SK-N-SH treated with all-trans-retinoic acid at 6 μM for 48 hours (cell line): ENCODE results near the gene FAT1.

Experiments
- ATAC-seq: fragments of 200-7000 bp; cut with Tn5 transposase; 3 replicates; pipeline ENCODE4 v1.9.1; 2020; ENCODE audit warnings: mild to moderate bottlenecking, moderate library complexity
- BACH2 ChIP-seq: fragments of 250-450 bp; sonication (Bioruptor Pico); IDR thresholded peaks from 2 replicates; pipeline ENCODE4 v1.9.0; 2021; ENCODE audit warnings: mild to moderate bottlenecking, borderline replicate concordance
- CREB5 ChIP-seq: fragments of 250-450 bp; sonication (Bioruptor Pico); IDR thresholded peaks from 2 replicates; pipeline ENCODE4 v1.5.1; 2020; ENCODE audit warnings: low read depth, mild to moderate bottlenecking, moderate library complexity
- CSDC2 ChIP-seq: fragments of 250-450 bp; sonication (Bioruptor Pico); IDR thresholded peaks from 2 replicates; pipeline ENCODE4 v1.5.0; 2020; ENCODE audit warnings: mild to moderate bottlenecking, moderate library complexity
- ESRRG ChIP-seq: fragments of 250-450 bp; sonication (Bioruptor Pico); IDR thresholded peaks from 2 replicates; pipeline ENCODE4 v1.6.1; 2021; ENCODE audit warnings: mild to moderate bottlenecking
- GLIS3 ChIP-seq: fragments of 250-450 bp; sonication (Bioruptor Pico); IDR thresholded peaks from 2 replicates; pipeline ENCODE4 v1.5.0; 2020; ENCODE audit warnings: mild to moderate bottlenecking, moderate library complexity
- ISL1 ChIP-seq: fragments of 250-450 bp; sonication (Bioruptor Pico); IDR thresholded peaks from 2 replicates; pipeline ENCODE4 v2.1.2; 2022; ENCODE audit warnings: mild to moderate bottlenecking, moderate library complexity
- OSR1 ChIP-seq: fragments of 250-450 bp; sonication (Bioruptor Pico); IDR thresholded peaks from 2 replicates; pipeline ENCODE4 v1.8.0; 2022; ENCODE audit warnings: moderate library complexity, mild to moderate bottlenecking, inconsistent platforms
- PPARA ChIP-seq: fragments of 250-450 bp; sonication (Bioruptor Pico); IDR thresholded peaks from 2 replicates; pipeline ENCODE4 v1.5.0; 2020; ENCODE audit warnings: mild to moderate bottlenecking, borderline replicate concordance
- RARB ChIP-seq: fragments of 250-450 bp; sonication (Bioruptor Pico); IDR thresholded peaks from 2 replicates; pipeline ENCODE4 v1.8.0; 2021; ENCODE audit warnings: mild to moderate bottlenecking, moderate library complexity
- SNAI2 ChIP-seq: fragments of 250-450 bp; sonication (Bioruptor Pico); IDR thresholded peaks from 2 replicates; pipeline ENCODE4 v1.5.0; 2020; ENCODE audit warnings: mild to moderate bottlenecking, moderate library complexity
- TOX ChIP-seq: fragments of 250-450 bp; sonication (Bioruptor Pico); IDR thresholded peaks from 2 replicates; pipeline ENCODE4 v1.8.0; 2021; ENCODE audit warnings: mild to moderate bottlenecking, moderate library complexity, borderline replicate concordance
- ZC3H10 ChIP-seq: fragments of 250-450 bp; sonication (Bioruptor Pico); IDR thresholded peaks from 2 replicates; pipeline ENCODE4 v1.5.1; 2021; ENCODE audit warnings: mild to moderate bottlenecking, moderate library complexity
- ZFP3 ChIP-seq: fragments of 250-450 bp; sonication (Bioruptor Pico); IDR thresholded peaks from 2 replicates; pipeline ENCODE4 v1.5.0; 2020; ENCODE audit warnings: mild to moderate bottlenecking, moderate library complexity
- ZFP30 ChIP-seq: fragments of 450-650 bp; formaldehyde crosslinking; IDR thresholded peaks from 2 replicates; pipeline ENCODE4 v1.5.0; 2022; ENCODE audit warnings: mild to moderate bottlenecking, moderate library complexity
- ZNF70 ChIP-seq: fragments of 450-650 bp; formaldehyde crosslinking; IDR thresholded peaks from 2 replicates; pipeline ENCODE4 v1.5.0; 2020; ENCODE audit warnings: mild to moderate bottlenecking, moderate library complexity
- ZNF8 ChIP-seq: fragments of 450-650 bp; formaldehyde crosslinking; IDR thresholded peaks from 2 replicates; pipeline ENCODE4 v1.5.0; 2020; ENCODE audit warnings: mild to moderate bottlenecking, moderate library complexity
- TF ChIP-seq, protein P1 (sequence below): fragments of 250-450 bp; sonication (Bioruptor Pico); IDR thresholded peaks from 2 replicates; pipeline ENCODE4 v1.8.0; 2021; ENCODE audit warnings: low read depth, mild to moderate bottlenecking, moderate library complexity, borderline replicate concordance
- TF ChIP-seq, protein P2 (sequence below): fragments of 250-450 bp; sonication (Bioruptor Pico); IDR thresholded peaks from 2 replicates; pipeline ENCODE4 v1.8.0; 2020; ENCODE audit warnings: mild to moderate bottlenecking, moderate library complexity, borderline replicate concordance
- TF ChIP-seq, protein P3 (sequence below): fragments of 250-450 bp; sonication (Bioruptor Pico); IDR thresholded peaks from 2 replicates; pipeline ENCODE4 v1.5.0; 2020; ENCODE audit warnings: mild to moderate bottlenecking, moderate library complexity
- TF ChIP-seq, protein P4 (sequence below): fragments of 250-450 bp; sonication (Bioruptor Pico); IDR thresholded peaks from 2 replicates; pipeline ENCODE4 v1.5.1; 2021; ENCODE audit warnings: mild to moderate bottlenecking, moderate library complexity

The FAT1 gene

GRCh38 chr4:186707996-186708395 is 15.7 kb downstream of the FAT1 start:
- no peak for TF ChIP-seq OSR1 (CRISPR knock-in tag)
- no peak for ATAC-seq

DNA sequence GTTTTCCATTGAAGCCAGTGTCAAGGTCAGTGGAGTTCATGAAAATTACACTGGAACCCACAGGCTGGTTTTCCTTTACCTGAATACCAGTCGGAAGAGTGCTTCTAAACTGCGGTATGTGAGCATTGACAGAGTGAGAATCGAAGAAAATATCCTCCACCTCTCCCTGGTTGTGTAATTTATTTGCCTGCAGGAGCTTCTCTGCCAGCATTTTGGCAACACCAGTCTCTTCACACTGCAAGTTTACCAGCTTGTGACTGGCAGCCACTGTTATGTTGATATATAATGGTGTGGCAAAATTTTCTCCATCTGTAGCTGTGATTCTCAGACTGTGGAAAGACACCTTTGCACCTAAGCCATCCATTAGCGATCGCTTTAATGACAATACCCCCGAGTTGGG is 16.1 kb downstream of the FAT1 start:
- TF ChIP-seq RARB (no peak), CSDC2 (CRISPR knock-in tag) (no peak), ZNF70 (CRISPR knock-in tag) (no peak), OSR1 (CRISPR knock-in tag) (no peak)

GRCh38 chr4:186704057-186704456 is 19.6 kb downstream of the FAT1 start:
- ATAC-seq: no peak
- TF ChIP-seq, protein P1, sequence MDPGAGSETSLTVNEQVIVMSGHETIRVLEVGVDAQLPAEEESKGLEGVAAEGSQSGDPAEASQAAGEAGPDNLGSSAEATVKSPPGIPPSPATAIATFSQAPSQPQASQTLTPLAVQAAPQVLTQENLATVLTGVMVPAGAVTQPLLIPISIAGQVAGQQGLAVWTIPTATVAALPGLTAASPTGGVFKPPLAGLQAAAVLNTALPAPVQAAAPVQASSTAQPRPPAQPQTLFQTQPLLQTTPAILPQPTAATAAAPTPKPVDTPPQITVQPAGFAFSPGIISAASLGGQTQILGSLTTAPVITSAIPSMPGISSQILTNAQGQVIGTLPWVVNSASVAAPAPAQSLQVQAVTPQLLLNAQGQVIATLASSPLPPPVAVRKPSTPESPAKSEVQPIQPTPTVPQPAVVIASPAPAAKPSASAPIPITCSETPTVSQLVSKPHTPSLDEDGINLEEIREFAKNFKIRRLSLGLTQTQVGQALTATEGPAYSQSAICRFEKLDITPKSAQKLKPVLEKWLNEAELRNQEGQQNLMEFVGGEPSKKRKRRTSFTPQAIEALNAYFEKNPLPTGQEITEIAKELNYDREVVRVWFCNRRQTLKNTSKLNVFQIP (CRISPR knock-in tag): no peak
- TF ChIP-seq, protein P2, sequence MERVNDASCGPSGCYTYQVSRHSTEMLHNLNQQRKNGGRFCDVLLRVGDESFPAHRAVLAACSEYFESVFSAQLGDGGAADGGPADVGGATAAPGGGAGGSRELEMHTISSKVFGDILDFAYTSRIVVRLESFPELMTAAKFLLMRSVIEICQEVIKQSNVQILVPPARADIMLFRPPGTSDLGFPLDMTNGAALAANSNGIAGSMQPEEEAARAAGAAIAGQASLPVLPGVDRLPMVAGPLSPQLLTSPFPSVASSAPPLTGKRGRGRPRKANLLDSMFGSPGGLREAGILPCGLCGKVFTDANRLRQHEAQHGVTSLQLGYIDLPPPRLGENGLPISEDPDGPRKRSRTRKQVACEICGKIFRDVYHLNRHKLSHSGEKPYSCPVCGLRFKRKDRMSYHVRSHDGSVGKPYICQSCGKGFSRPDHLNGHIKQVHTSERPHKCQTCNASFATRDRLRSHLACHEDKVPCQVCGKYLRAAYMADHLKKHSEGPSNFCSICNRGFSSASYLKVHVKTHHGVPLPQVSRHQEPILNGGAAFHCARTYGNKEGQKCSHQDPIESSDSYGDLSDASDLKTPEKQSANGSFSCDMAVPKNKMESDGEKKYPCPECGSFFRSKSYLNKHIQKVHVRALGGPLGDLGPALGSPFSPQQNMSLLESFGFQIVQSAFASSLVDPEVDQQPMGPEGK (CRISPR knock-in tag): no peak
- TF ChIP-seq, protein P3, sequence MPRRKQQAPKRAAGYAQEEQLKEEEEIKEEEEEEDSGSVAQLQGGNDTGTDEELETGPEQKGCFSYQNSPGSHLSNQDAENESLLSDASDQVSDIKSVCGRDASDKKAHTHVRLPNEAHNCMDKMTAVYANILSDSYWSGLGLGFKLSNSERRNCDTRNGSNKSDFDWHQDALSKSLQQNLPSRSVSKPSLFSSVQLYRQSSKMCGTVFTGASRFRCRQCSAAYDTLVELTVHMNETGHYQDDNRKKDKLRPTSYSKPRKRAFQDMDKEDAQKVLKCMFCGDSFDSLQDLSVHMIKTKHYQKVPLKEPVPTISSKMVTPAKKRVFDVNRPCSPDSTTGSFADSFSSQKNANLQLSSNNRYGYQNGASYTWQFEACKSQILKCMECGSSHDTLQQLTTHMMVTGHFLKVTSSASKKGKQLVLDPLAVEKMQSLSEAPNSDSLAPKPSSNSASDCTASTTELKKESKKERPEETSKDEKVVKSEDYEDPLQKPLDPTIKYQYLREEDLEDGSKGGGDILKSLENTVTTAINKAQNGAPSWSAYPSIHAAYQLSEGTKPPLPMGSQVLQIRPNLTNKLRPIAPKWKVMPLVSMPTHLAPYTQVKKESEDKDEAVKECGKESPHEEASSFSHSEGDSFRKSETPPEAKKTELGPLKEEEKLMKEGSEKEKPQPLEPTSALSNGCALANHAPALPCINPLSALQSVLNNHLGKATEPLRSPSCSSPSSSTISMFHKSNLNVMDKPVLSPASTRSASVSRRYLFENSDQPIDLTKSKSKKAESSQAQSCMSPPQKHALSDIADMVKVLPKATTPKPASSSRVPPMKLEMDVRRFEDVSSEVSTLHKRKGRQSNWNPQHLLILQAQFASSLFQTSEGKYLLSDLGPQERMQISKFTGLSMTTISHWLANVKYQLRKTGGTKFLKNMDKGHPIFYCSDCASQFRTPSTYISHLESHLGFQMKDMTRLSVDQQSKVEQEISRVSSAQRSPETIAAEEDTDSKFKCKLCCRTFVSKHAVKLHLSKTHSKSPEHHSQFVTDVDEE: no peak
- TF ChIP-seq CREB5 (CRISPR knock-in tag): no peak
- no peak for TF ChIP-seq ZFP30
- TF ChIP-seq, protein P4, sequence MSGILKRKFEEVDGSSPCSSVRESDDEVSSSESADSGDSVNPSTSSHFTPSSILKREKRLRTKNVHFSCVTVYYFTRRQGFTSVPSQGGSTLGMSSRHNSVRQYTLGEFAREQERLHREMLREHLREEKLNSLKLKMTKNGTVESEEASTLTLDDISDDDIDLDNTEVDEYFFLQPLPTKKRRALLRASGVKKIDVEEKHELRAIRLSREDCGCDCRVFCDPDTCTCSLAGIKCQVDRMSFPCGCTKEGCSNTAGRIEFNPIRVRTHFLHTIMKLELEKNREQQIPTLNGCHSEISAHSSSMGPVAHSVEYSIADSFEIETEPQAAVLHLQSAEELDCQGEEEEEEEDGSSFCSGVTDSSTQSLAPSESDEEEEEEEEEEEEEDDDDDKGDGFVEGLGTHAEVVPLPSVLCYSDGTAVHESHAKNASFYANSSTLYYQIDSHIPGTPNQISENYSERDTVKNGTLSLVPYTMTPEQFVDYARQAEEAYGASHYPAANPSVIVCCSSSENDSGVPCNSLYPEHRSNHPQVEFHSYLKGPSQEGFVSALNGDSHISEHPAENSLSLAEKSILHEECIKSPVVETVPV: no peak
- no peak for TF ChIP-seq ZC3H10
- TF ChIP-seq OSR1 (CRISPR knock-in tag): no peak
- TF ChIP-seq PPARA: no peak
- TF ChIP-seq GLIS3: no peak
- TF ChIP-seq ESRRG (CRISPR knock-in tag): no peak
- TF ChIP-seq, all 23 proteins: peak for 0

More for the DNA sequence above, 16.1 kb downstream of the FAT1 start:
- ATAC-seq: no peak

GRCh38 chr4:186703510-186703909 is 20.1 kb downstream of the FAT1 start:
- ATAC-seq: no peak
- no peak for TF ChIP-seq OSR1 (CRISPR knock-in tag)
- TF ChIP-seq ISL1: no peak
- TF ChIP-seq TOX (CRISPR knock-in tag): no peak
- TF ChIP-seq, protein P2 (CRISPR knock-in tag): no peak
- no peak for TF ChIP-seq RARB
- TF ChIP-seq CSDC2 (CRISPR knock-in tag): no peak
- TF ChIP-seq ZFP3 (CRISPR knock-in tag): no peak
- TF ChIP-seq PPARA: no peak
- no peak for TF ChIP-seq BACH2 (CRISPR knock-in tag)
- TF ChIP-seq ESRRG (CRISPR knock-in tag): no peak
- TF ChIP-seq, protein P3: no peak
- no peak for TF ChIP-seq GLIS3
- TF ChIP-seq ZNF70 (CRISPR knock-in tag): no peak
- TF ChIP-seq, protein P1 (CRISPR knock-in tag): no peak
- no peak for TF ChIP-seq SNAI2
- no peak for TF ChIP-seq ZNF8 (CRISPR knock-in tag)
- TF ChIP-seq ZC3H10: no peak
